HEK293 (cell line): ENCODE measurements around the gene SERINC2.

Experiments
- CTCF ChIA-PET: fragments of 350-600 bp; formaldehyde crosslinking; extraction: SDS; loops from one replicate; lab custom pipeline; 2021; ENCODE audit warnings: antibody characterized with exemption; lab: Yijun Ruan, JAX
- POLR2A ChIA-PET: fragments of 300-600 bp; formaldehyde crosslinking; extraction: SDS; loops from one replicate; lab custom pipeline; 2020; ENCODE audit warnings: antibody characterized with exemption, inconsistent platforms; lab: Yijun Ruan, JAX
- H3K27ac ChIP-seq: fragments of 200-500 bp; sonication (Bioruptor generic); 2 replicates; pipeline ENCODE4 v1.5.1; 2014; ENCODE audit warnings: low read depth, low read length, control low read depth, inconsistent platforms; ENCODE audit errors: extremely low read depth
- H3K36me3 ChIP-seq, 2 experiments: fragments of 200-500 bp in 1 of 2; sonication (Bioruptor generic) in 1 of 2; 1 replicate in 1 of 2; 2 replicates in 1 of 2; pipeline ENCODE4 v1.5.1; 2014 to 2017; ENCODE audit warnings: inconsistent platforms in 2 of 2, low read length in 2 of 2; ENCODE audit not compliant: control insufficient read depth in 2 of 2, insufficient read depth in 1 of 2
- H3K4me1 ChIP-seq: fragments of 200-500 bp; sonication (Bioruptor generic); 2 replicates; pipeline ENCODE4 v1.5.1; 2014; ENCODE audit warnings: mild to moderate bottlenecking, low read length, inconsistent platforms; ENCODE audit not compliant: control insufficient read depth, insufficient read depth
- H3K4me3 ChIP-seq: 2 replicates; pipeline ENCODE4 v1.5.1; 2011; ENCODE audit warnings: low read depth, mild to moderate bottlenecking, control low read depth, low read length, moderate library complexity
- H3K9me3 ChIP-seq: fragments of 200-500 bp; sonication (Bioruptor generic); 2 replicates; pipeline ENCODE4 v1.5.1; 2014; ENCODE audit warnings: low read depth, low read length, inconsistent platforms; ENCODE audit not compliant: control insufficient read depth, insufficient read depth
- EGR2 ChIP-seq: fragments of 450-650 bp; formaldehyde crosslinking; IDR thresholded peaks from 2 replicates; pipeline ENCODE4 v1.5.1; 2016; ENCODE audit warnings: low read depth, missing biosample characterization, missing genetic modification characterization
- MZF1 ChIP-seq: fragments of 450-650 bp; formaldehyde crosslinking; IDR thresholded peaks from 2 replicates; pipeline ENCODE4 v1.5.1; 2017; ENCODE audit warnings: missing biosample characterization, missing genetic modification characterization, borderline replicate concordance
- ZBTB48 ChIP-seq: fragments of 450-650 bp; formaldehyde crosslinking; IDR thresholded peaks from 2 replicates; pipeline ENCODE4 v1.5.1; 2016; ENCODE audit warnings: missing biosample characterization, missing genetic modification characterization
- ZEB2 ChIP-seq: fragments of 450-650 bp; formaldehyde crosslinking; IDR thresholded peaks from 2 replicates; pipeline ENCODE4 v1.5.1; 2016; ENCODE audit warnings: missing biosample characterization, missing genetic modification characterization
- ZFHX2 ChIP-seq: fragments of 450-650 bp; formaldehyde crosslinking; conservative IDR thresholded peaks from 2 replicates; pipeline ENCODE4 v1.5.1; 2016; ENCODE audit warnings: missing biosample characterization, missing genetic modification characterization
- ZNF133 ChIP-seq: fragments of 450-650 bp; formaldehyde crosslinking; IDR thresholded peaks from 2 replicates; pipeline ENCODE4 v1.5.1; 2016; ENCODE audit warnings: missing biosample characterization, missing genetic modification characterization
- ZNF510 ChIP-seq: fragments of 450-650 bp; formaldehyde crosslinking; IDR thresholded peaks from 2 replicates; pipeline ENCODE4 v1.5.1; 2018; ENCODE audit warnings: mild to moderate bottlenecking, missing genetic modification characterization, missing biosample characterization; ENCODE audit not compliant: insufficient replicate concordance
- ZNF529 ChIP-seq: fragments of 450-650 bp; formaldehyde crosslinking; IDR thresholded peaks from 2 replicates; pipeline ENCODE4 v1.5.1; 2017; ENCODE audit warnings: missing genetic modification characterization, missing biosample characterization; ENCODE audit not compliant: insufficient replicate concordance
- ZNF561 ChIP-seq: fragments of 450-650 bp; IDR thresholded peaks from 2 replicates; pipeline ENCODE4 v1.5.1; 2018; ENCODE audit warnings: missing biosample characterization, missing genetic modification characterization, borderline replicate concordance
- ZNF776 ChIP-seq: fragments of 450-650 bp; formaldehyde crosslinking; IDR thresholded peaks from 2 replicates; pipeline ENCODE4 v1.5.0; 2017; ENCODE audit warnings: missing biosample characterization, missing genetic modification characterization, borderline replicate concordance
- ZNF830 ChIP-seq: fragments of 450-650 bp; IDR thresholded peaks from 2 replicates; pipeline ENCODE4 v1.5.0; 2018; ENCODE audit warnings: missing biosample characterization, missing genetic modification characterization, low read depth, mild to moderate bottlenecking, moderate library complexity
- ZNF843 ChIP-seq: fragments of 450-650 bp; formaldehyde crosslinking; IDR thresholded peaks from 2 replicates; pipeline ENCODE4 v1.5.1; 2016; ENCODE audit warnings: missing biosample characterization, missing genetic modification characterization
- ZSCAN30 ChIP-seq: fragments of 450-650 bp; IDR thresholded peaks from 2 replicates; pipeline ENCODE4 v1.5.1; 2018; ENCODE audit warnings: missing biosample characterization, mild to moderate bottlenecking, missing genetic modification characterization, moderate library complexity
- TF ChIP-seq, protein P1 (sequence below): fragments of 450-650 bp; formaldehyde crosslinking; IDR thresholded peaks from 2 replicates; pipeline ENCODE4 v1.5.1; 2017; ENCODE audit warnings: missing biosample characterization, missing genetic modification characterization

Gene SERINC2

DNA sequence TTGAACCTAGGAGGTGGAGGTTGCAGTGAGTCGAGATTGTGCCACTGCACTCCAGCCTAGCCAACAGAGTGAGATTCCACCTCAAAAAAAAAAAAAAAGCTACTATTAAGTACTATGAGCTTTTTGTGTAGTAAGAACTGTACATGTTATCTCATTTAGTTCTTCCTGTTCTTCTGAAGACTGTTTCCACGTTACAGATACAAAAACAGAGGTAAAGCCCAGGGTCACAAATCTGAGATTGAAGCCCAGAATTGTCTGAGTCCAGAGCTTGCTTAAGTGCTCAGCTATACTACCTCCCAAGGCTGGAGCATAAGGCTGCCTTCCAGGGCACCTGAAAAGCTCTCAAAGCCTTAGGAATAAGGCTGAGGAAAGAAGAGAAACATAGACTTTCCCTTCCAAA lies 43.0 kb upstream of the SERINC2 start:
- H3K9me3 ChIP-seq: no peaks in the 10 kb centered on the region
- H3K4me3 ChIP-seq: no peak overlapping the region
- CTCF ChIA-PET: interaction anchor here (1.6 kb wide), 1 partner anchor 25 kb away, joined by 4 read pairs; no protein-coding TSS in a partner anchor
- POLR2A ChIA-PET: interaction anchor here (0.7 kb wide), 1 partner anchor 89 kb away, joined by 3 read pairs; no protein-coding TSS in a partner anchor
- no peak overlapping the region for H3K27ac ChIP-seq
- TF ChIP-seq ZSCAN30 (tag by site-specific recombination): no peak
- TF ChIP-seq ZNF561 (tag by site-specific recombination): no peak
- no peak for TF ChIP-seq ZEB2
- no peak for TF ChIP-seq EGR2 (tag by site-specific recombination)
- TF ChIP-seq, protein P1, sequence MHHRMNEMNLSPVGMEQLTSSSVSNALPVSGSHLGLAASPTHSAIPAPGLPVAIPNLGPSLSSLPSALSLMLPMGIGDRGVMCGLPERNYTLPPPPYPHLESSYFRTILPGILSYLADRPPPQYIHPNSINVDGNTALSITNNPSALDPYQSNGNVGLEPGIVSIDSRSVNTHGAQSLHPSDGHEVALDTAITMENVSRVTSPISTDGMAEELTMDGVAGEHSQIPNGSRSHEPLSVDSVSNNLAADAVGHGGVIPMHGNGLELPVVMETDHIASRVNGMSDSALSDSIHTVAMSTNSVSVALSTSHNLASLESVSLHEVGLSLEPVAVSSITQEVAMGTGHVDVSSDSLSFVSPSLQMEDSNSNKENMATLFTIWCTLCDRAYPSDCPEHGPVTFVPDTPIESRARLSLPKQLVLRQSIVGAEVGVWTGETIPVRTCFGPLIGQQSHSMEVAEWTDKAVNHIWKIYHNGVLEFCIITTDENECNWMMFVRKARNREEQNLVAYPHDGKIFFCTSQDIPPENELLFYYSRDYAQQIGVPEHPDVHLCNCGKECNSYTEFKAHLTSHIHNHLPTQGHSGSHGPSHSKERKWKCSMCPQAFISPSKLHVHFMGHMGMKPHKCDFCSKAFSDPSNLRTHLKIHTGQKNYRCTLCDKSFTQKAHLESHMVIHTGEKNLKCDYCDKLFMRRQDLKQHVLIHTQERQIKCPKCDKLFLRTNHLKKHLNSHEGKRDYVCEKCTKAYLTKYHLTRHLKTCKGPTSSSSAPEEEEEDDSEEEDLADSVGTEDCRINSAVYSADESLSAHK (tag by site-specific recombination): no peak
- TF ChIP-seq, all 188 proteins: peak for 0
- Histone ChIP-seq H3K4me1 (no peaks in the 10 kb centered on the region), H3K36me3 (peaks cover 0 to 28% of the 10 kb centered on the region in 2 experiments; a peak in 1 of 3 replicates)

DNA sequence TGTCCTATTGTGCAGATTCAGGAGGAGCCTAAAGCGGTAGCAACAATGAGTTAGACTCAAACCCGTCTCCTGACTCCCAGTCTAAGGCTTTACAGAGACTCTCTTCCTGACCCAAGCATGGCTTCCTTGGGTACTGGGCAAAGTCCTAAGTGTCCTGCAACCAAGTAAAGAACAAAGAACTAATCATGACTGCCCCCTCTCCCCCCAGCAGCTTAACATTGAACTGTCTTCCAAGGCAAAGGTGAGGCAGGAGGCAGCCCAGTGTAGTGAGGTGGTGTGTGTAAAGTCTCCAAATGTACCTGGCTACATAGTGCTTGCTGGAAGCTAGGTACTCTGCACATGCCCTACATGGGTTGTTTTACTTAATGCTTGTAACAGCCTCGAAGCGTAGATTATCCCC lies 42.4 kb upstream of the SERINC2 start:
- POLR2A ChIA-PET: interaction anchor here (0.7 kb wide), 1 partner anchor 90 kb away, joined by 3 read pairs; no protein-coding TSS in a partner anchor
- Histone ChIP-seq H3K27ac (no peak overlapping the region), H3K4me1 (no peaks in the 10 kb centered on the region), H3K36me3 (peaks cover 0 to 23% of the 10 kb centered on the region in 2 experiments; a peak in 1 of 3 replicates), H3K9me3 (no peaks in the 10 kb centered on the region), H3K4me3 (no peak overlapping the region)
- TF ChIP-seq ZNF776 (tag by site-specific recombination) (no peak), ZNF843 (no peak), ZBTB48 (no peak), ZNF830 (tag by site-specific recombination) (no peak), MZF1 (tag by site-specific recombination) (no peak), ZNF133 (no peak), ZNF529 (tag by site-specific recombination) (no peak)
- CTCF ChIA-PET: interaction anchor here (1.5 to 1.6 kb wide), 2 partner anchors 24 to 52 kb away, joined by 4 to 5 read pairs; no protein-coding TSS in a partner anchor

DNA sequence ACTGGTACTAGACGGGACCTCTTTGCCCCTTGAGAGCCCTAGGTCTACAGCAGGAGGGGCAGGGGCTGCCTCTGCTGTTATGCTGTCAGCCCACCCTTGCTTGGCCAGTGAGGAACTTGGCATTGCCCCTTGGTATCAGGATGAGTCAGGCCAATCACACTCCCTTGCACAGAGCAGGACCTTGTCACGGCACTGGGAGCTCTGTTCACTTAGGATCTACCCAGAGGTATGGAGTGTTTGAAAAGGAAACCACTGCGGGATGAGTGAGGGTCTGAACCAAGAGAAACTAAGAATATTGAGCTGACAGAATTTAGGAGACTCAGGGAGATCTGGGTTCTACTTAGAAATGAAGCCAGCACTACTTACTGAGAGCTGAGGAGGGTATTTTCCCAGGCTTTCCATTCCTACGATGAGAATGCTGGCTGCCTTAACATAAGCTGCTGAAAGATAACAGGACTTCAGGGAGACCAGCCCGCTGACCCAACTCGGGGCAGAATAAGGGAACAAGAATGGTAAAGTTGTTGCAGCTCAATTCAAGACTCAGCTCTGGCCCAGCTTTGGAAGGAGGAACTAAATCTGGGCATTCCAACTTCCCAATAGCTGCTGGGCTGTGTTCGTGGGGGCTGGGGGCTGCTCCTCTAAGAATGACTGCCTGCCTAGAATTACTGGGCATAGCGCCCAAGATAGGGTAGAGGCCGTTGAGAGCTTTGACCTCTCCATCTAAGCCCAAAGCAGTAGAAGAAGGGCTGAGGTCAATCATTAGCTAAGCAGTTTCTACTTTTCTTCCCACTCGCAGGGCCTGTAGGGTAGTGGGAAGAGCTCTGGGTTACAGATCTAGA lies 41.7 kb upstream of the SERINC2 start:
- POLR2A ChIA-PET: interaction anchor here (0.7 to 3.8 kb wide), 2 partner anchors 12 to 74 kb away, joined by 3 to 39 read pairs; partner anchors contain the start of genes SNRNP40 and ZCCHC17
- TF ChIP-seq ZFHX2 (tag by site-specific recombination): 0 out of 2 replicates have a peak, but pooled peaks have one; percentile 10
- no peak for TF ChIP-seq ZNF510 (tag by site-specific recombination)
- TF ChIP-seq, all 188 proteins: peak for 1
- H3K4me1 ChIP-seq: no peaks in the 10 kb centered on the region
- no peak overlapping the region for H3K4me3 ChIP-seq
- H3K36me3 ChIP-seq: peaks cover 0 to 15% of the 10 kb centered on the region in 2 experiments; a peak in 1 of 3 replicates
- H3K9me3 ChIP-seq: no peaks in the 10 kb centered on the region
- CTCF ChIA-PET: interaction anchor here (0.6 to 1.6 kb wide), 5 partner anchors 19 to 1145 kb away, joined by 3 to 5 read pairs (median 4); no protein-coding TSS in a partner anchor
- no peak overlapping the region for H3K27ac ChIP-seq
